Pancreas (tissue), 10 donors: Measurements from ENCODE around the gene DENND1A. TPM values are rescaled to one million over a fixed set of nuclear protein-coding genes. Genes with fewer than 3 reads are reported as not detected.

Source experiments
- ATAC-seq, 4 donors: fragments of 200-7000 bp; cut with Tn5 transposase; one replicate each; pipeline versions ENCODE4 v1.8.0 to v1.9.1; 2020; ENCODE audit warnings: mild to moderate bottlenecking in 4 of 4, moderate library complexity in 4 of 4
- DNase-seq, 6 donors: peaks; one replicate each; pipeline ENCODE4 v3.0.0-alpha.2; 2020
- FAIRE-seq: peaks from 2 replicates; lab custom pipeline; 2012; peaks lifted over from hg19 to GRCh38; lab: Jason Lieb, UNC
- H3K27ac ChIP-seq, 4 donors: fragments of 200-600 bp; sonication (generic); 1 replicate in 3 of 4; 2 replicates in 1 of 4; pipeline versions ENCODE4 v1.5.0 to v1.8.0; 2020
- H3K27me3 ChIP-seq, 4 donors: fragments of 200-600 bp; one replicate each; pipeline ENCODE4 v1.8.0; 2021
- H3K36me3 ChIP-seq, 3 donors: fragments of 200-600 bp; sonication (generic) in 1 of 3; one replicate each; pipeline versions ENCODE4 v1.5.0 to v1.8.0; 2020 to 2021
- H3K4me1 ChIP-seq, 3 donors: fragments of 200-600 bp; one replicate each; pipeline ENCODE4 v1.8.0; 2021
- H3K4me3 ChIP-seq, 4 donors: fragments of 200-600 bp; sonication (generic) in 2 of 4; one replicate each; pipeline versions ENCODE4 v1.5.0 to v1.8.0; 2020 to 2021
- H3K9me3 ChIP-seq, 4 donors: fragments of 200-600 bp; one replicate each; pipeline ENCODE4 v1.8.0; 2021
- CTCF ChIP-seq, 4 donors: fragments of 200-600 bp; sonication (generic) in 3 of 4; IDR thresholded peaks; one replicate each; pipeline versions ENCODE4 v1.5.0 to v1.8.0; 2021; ENCODE audit warnings: antibody characterized with exemption in 4 of 4
- WGBS, 2 donors: extraction: QIAGEN DNeasy Blood & Tissue Kit; methylation state at CpG; one replicate each; pipeline ENCODE4 v1.1.7; 2013; 5-methylcytosine and 5-hydroxymethylcytosine counted together
- intact Hi-C, 3 donors: fragments of 100-400 bp; cut with DNase I; formaldehyde crosslinking; loops; one replicate each; pipeline versions ENCODE4 v1.11.1 to v1.14.2; 2022
- polyA plus RNA-seq, 2 donors: library from polyadenylated mRNA; stranded (reverse); fragments of 200-250 nt; gene quantifications; one replicate each; pipeline ENCODE4 v1.2.3, GENCODE V29; 2013
- total RNA-seq, 6 donors: library from RNA; stranded (reverse); fragmentation: NEBNext Ultra II Directional in 4 of 6; extraction: Animal tissue kit (Norgen Biotek cat#: 25700) in 4 of 6; gene quantifications; one replicate each; pipeline versions ENCODE4 v1.2.1 to v1.2.4, GENCODE V29; 2021 to 2023
- donor health status: healthy with polysubstance abuse.
- donor health status: DM: no; HTN: no; CAD: no; lungs with moderate emphysema.
- donor health status: DM: no; HTN: no; CAD: no.
- donor health status: control.
- donor health status: control.
- donor health status: Bipolar disorder and iron deficiency.
- donor health status: DM: yes; HTN: yes; CAD: no.
- donor health status: DM: no; HTN: no; CAD: no.
- donor health status: DM: no; HTN: no; CAD: no.
- donor health status: DM: yes; HTN: yes; CAD: no.

Gene DENND1A
- total and polyA plus RNA-seq, 8 donors: 4.5 to 8.3 (median 5.6) TPM

- no peak for FAIRE-seq
- no peak for TF ChIP-seq CTCF (IDR thresholded peaks at IDR 0.05)
- H3K9me3 ChIP-seq: no peaks in the 10 kb centered on the region
- H3K4me3 ChIP-seq: no peak overlapping the region
- no peaks in the 10 kb centered on the region for H3K4me1 ChIP-seq
- 81 to 83% methylated on average over 19 of the region's 19 CpGs for WGBS, 2 donors
- no peaks in the 10 kb centered on the region for H3K27me3 ChIP-seq
- no peak for DNase-seq
- ATAC-seq: no peak
- intact Hi-C loops: loop anchor here in 1 of 3 donors (10.0 kb wide), 2 partner anchors 242 to 272 kb away; no protein-coding TSS in a partner anchor
- H3K27ac ChIP-seq: no peak overlapping the region
- H3K36me3 ChIP-seq: no peaks in the 10 kb centered on the region
These were observed 572.8 kb downstream of the DENND1A start for GRCh38 chr9:123356851-123357742.

- WGBS, 2 donors: 77 to 80% methylated on average over 13 to 17 of the region's 17 CpGs
- ATAC-seq (no peak), DNase-seq (no peak), FAIRE-seq (no peak)
- H3K27ac ChIP-seq: no peak within 1 kb of the TSS
- intact Hi-C loops: loop anchor here in 1 of 3 donors (10.0 kb wide), 2 partner anchors 241 to 271 kb away; no protein-coding TSS in a partner anchor
- H3K36me3 ChIP-seq: no peaks in the 10 kb centered on the region
- no peaks in the 10 kb centered on the region for H3K27me3 ChIP-seq
- no peaks in the 10 kb centered on the region for H3K9me3 ChIP-seq
- no peak within 1 kb of the TSS for H3K4me3 ChIP-seq
- no peak for TF ChIP-seq CTCF (IDR thresholded peaks at IDR 0.05)
- no peaks in the 10 kb centered on the region for H3K4me1 ChIP-seq
These were observed 574.0 kb downstream of the DENND1A start, which contains the start of gene CRB2 for GRCh38 chr9:123355761-123356431. TSS of gene CRB2 (plus strand) at chr9:123356197. CDS start at chr9:123356261, 64 bp downstream.

GRCh38 chr9:123354806-123355508, 575.0 kb downstream of the DENND1A start:
- no peak overlapping the region for H3K4me3 ChIP-seq
- DNase-seq: no peak
- no peaks in the 10 kb centered on the region for H3K4me1 ChIP-seq
- H3K27me3 ChIP-seq: no peaks in the 10 kb centered on the region
- no peaks in the 10 kb centered on the region for H3K9me3 ChIP-seq
- ATAC-seq: no peak
- intact Hi-C loops: loop anchor here in 1 of 3 donors (10.0 kb wide), 2 partner anchors 240 to 270 kb away; no protein-coding TSS in a partner anchor
- no peak overlapping the region for H3K27ac ChIP-seq
- no peak for TF ChIP-seq CTCF (IDR thresholded peaks at IDR 0.05)
- no peaks in the 10 kb centered on the region for H3K36me3 ChIP-seq
- WGBS, 2 donors: 36 to 45% methylated on average over 7 to 9 of the region's 9 CpGs
- no peak for FAIRE-seq

GRCh38 chr9:123353984-123354591, 575.8 kb downstream of the DENND1A start:
- Histone ChIP-seq H3K36me3 (no peaks in the 10 kb centered on the region), H3K4me1 (no peaks in the 10 kb centered on the region), H3K27ac (no peak overlapping the region), H3K27me3 (no peaks in the 10 kb centered on the region), H3K9me3 (no peaks in the 10 kb centered on the region), H3K4me3 (no peak overlapping the region)
- 16 to 17% methylated on average over 20 of the region's 20 CpGs for whole genome bisulfite sequencing, 2 donors
- DNase-seq: peak in 5 of 6 donors; percentile 36 to 86 (median 62)
- ATAC-seq: peak; percentile 59 to 82 (median 80)
- peak; percentile 67 to 82 (median 82) for TF ChIP-seq CTCF (IDR thresholded peaks at IDR 0.05)
- intact Hi-C loops: loop anchor here in 1 of 3 donors (10.0 kb wide), 2 partner anchors 239 to 269 kb away; no protein-coding TSS in a partner anchor
- no peak for FAIRE-seq
